ENCODE data around the gene ERFE.

DNA sequence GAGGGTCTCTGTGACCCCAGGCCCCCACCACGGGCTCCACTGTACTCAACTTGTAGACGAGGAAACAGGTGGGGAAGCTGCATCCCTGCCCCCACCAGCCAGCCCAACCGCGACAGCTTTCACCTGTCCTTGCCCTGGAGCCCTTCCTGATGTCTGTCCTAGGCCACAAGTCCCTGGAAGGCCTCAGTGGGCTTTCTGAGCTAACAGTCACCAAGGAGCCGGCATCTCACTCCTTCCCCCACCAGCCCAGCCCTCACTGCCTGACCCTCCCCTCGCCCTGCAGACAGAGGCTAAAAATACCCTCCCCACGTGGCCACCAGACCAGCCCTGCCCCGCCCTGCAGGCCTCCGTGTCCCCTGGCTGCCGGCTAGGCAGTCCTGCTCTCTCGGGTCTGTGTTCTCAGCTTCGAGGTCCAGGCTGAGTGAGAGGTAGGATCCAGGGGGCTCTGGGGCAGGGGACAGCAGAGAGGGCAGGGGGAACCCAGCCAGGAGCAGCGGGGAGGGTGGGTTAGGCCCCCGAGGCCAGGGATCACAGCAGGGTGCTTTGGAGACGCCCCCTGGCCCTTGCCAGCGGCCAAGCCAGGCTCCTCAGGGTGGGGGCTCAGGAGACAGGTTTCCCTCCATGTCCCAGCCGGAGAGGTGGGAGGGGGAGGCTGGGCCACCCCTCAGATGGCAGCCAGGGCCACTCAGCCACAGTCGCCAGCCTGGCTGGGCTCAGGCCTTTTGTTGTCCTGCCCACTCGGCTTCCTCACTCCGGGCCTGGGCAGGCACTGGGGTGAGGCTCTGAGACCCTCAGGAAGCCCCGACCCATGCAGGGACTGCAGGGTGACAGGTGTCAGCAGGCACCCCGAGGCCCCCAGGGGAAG, 20.2 kb upstream of the ERFE start, which contains the start of gene KLHL30:
- TF ChIP-seq, protein P1, sequence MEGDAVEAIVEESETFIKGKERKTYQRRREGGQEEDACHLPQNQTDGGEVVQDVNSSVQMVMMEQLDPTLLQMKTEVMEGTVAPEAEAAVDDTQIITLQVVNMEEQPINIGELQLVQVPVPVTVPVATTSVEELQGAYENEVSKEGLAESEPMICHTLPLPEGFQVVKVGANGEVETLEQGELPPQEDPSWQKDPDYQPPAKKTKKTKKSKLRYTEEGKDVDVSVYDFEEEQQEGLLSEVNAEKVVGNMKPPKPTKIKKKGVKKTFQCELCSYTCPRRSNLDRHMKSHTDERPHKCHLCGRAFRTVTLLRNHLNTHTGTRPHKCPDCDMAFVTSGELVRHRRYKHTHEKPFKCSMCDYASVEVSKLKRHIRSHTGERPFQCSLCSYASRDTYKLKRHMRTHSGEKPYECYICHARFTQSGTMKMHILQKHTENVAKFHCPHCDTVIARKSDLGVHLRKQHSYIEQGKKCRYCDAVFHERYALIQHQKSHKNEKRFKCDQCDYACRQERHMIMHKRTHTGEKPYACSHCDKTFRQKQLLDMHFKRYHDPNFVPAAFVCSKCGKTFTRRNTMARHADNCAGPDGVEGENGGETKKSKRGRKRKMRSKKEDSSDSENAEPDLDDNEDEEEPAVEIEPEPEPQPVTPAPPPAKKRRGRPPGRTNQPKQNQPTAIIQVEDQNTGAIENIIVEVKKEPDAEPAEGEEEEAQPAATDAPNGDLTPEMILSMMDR (IDR thresholded peaks at IDR 0.05; ENCODE audit: low read length) = no peak
- TF ChIP-seq EZH2 (optimal IDR thresholded peaks at IDR 0.05; ENCODE audit: low read depth, low read length) (no peak), EZH2phosphoT487 (IDR thresholded peaks at IDR 0.05; ENCODE audit: low read length) (no peak)
